HEK293T (cell line): ENCODE results near the gene AP3B1.

Experiments
- CTCF ChIA-PET: fragments of 350-600 bp; formaldehyde crosslinking; extraction: SDS; loops from one replicate; lab custom pipeline; 2021; ENCODE audit warnings: antibody characterized with exemption, inconsistent platforms; lab: Yijun Ruan, JAX
- POLR2A ChIA-PET: fragments of 350-600 bp; formaldehyde crosslinking; extraction: SDS; loops from one replicate; lab custom pipeline; 2020; ENCODE audit warnings: antibody characterized with exemption, inconsistent platforms; lab: Yijun Ruan, JAX
- DNase-seq: peaks from one replicate; pipeline ENCODE4 v3.0.0; 2012; ENCODE audit warnings: mixed read lengths; ENCODE audit errors: extremely low spot score
- ARNT ChIP-seq: fragments of 450-650 bp; IDR thresholded peaks from 2 replicates; pipeline ENCODE4 v1.6.1; 2017; ENCODE audit warnings: mild to moderate bottlenecking
- BHLHE40 ChIP-seq: fragments of 450-650 bp; IDR thresholded peaks from 2 replicates; pipeline ENCODE4 v1.6.1; 2016; ENCODE audit warnings: mild to moderate bottlenecking, moderate library complexity, borderline replicate concordance
- CTBP1 ChIP-seq: fragments of 450-650 bp; IDR thresholded peaks from 2 replicates; pipeline ENCODE4 v1.6.1; 2016; ENCODE audit warnings: borderline replicate concordance
- ELF4 ChIP-seq: fragments of 450-650 bp; IDR thresholded peaks from 2 replicates; pipeline ENCODE4 v1.6.1; 2017; ENCODE audit warnings: antibody characterized with exemption
- FOXA1 ChIP-seq: fragments of 450-650 bp; IDR thresholded peaks from 2 replicates; pipeline ENCODE4 v1.6.1; 2016; ENCODE audit warnings: mild to moderate bottlenecking
- FOXK2 ChIP-seq: fragments of 450-650 bp; IDR thresholded peaks from 2 replicates; pipeline ENCODE4 v1.6.1; 2016; ENCODE audit warnings: mild to moderate bottlenecking
- FOXM1 ChIP-seq: fragments of 450-650 bp; IDR thresholded peaks from 2 replicates; pipeline ENCODE4 v1.6.1; 2017; ENCODE audit warnings: mild to moderate bottlenecking, borderline replicate concordance
- HDGF ChIP-seq: fragments of 450-650 bp; IDR thresholded peaks from 2 replicates; pipeline ENCODE4 v1.6.1; 2017; ENCODE audit warnings: antibody characterized with exemption, borderline replicate concordance
- L3MBTL2 ChIP-seq: fragments of 450-650 bp; conservative IDR thresholded peaks from 2 replicates; pipeline ENCODE4 v1.6.1; 2016; ENCODE audit warnings: mild to moderate bottlenecking
- LEF1 ChIP-seq: fragments of 450-650 bp; IDR thresholded peaks from 2 replicates; pipeline ENCODE4 v1.6.1; 2017; ENCODE audit warnings: mild to moderate bottlenecking, borderline replicate concordance
- NFRKB ChIP-seq: fragments of 450-650 bp; IDR thresholded peaks from 2 replicates; pipeline ENCODE4 v1.6.1; 2016; ENCODE audit warnings: mild to moderate bottlenecking, moderate library complexity
- SP1 ChIP-seq: fragments of 450-650 bp; IDR thresholded peaks from 2 replicates; pipeline ENCODE4 v1.6.1; 2017
- SUZ12 ChIP-seq: fragments of 450-650 bp; IDR thresholded peaks from 2 replicates; pipeline ENCODE4 v1.6.1; 2016; ENCODE audit warnings: mild to moderate bottlenecking
- TARDBP ChIP-seq: fragments of 450-650 bp; IDR thresholded peaks from 2 replicates; pipeline ENCODE4 v1.6.1; 2016
- ZNF384 ChIP-seq: fragments of 450-650 bp; IDR thresholded peaks from 2 replicates; pipeline ENCODE4 v1.6.1; 2016
- TF ChIP-seq, protein P1 (sequence below): fragments of 450-650 bp; IDR thresholded peaks from 2 replicates; pipeline ENCODE4 v1.6.1; 2016

AP3B1 gene

DNA sequence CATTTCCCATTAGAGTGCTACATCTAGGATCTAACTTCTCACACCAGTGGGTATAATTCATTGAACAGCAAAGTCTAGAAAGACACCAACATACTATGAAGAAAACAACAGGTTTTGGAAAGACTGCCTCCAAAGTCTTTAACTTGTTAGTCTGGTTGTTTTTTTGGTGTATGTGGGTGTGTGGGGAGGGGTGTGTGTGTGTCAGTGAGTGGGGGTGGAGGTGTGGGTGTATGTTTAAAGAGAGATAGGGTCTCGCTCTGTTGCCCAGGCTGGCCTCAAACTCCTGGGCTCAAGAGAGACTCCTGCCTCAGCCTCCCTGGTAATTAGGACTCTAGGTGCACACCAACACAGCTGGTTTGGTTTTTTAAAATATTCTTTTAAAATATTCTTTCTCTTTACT is 59.7 kb downstream of the AP3B1 start:
- TF ChIP-seq ZNF384 (no peak), BHLHE40 (no peak), FOXA1 (no peak), TARDBP (no peak), SP1 (no peak), SUZ12 (no peak)
- CTCF ChIA-PET, result no interaction called here
- no peak for DNase-seq
- POLR2A ChIA-PET, result no interaction called here

DNA sequence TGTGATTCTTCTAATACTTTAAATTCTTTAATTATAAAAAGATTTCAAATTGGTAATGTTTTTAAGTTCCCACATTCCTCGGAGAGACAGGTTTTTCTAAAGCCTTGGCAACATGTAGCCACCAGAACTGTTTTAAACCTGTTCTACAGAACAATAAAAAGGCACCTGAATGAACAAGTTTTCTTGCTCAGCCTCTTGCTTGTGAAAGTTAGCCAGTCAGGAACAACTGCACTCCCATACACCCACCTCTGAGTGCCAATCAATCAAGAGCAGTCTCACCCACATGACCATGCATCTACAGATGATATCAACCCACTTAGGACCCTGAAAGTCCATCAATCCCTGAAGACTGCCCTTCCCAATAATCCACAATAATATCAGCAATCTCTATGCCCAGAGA is 62.3 kb downstream of the AP3B1 start:
- POLR2A ChIA-PET, result no interaction called here
- CTCF ChIA-PET, result no interaction called here
- no peak for TF ChIP-seq ELF4
- no peak for TF ChIP-seq FOXM1
- TF ChIP-seq L3MBTL2, result no peak
- TF ChIP-seq ARNT, result no peak
- no peak for TF ChIP-seq FOXA1
- DNase-seq, result no peak

DNA sequence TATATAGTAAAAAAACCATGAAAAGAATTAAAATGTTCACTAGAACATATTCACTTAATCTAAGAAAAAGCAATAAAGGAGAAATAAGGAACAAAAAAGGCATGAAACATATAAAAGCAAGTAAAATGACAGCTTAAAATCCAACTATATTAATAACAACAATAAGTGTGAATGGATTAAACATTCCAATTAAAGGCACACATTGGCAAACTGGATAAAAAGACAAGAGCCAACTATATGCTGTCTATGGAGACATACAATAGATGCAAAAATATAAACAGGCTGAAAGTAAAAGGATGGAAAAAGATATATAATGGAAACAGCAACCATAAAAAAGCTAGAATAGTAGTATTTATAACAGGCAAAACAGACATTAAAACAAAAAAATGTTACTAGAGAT is 70.1 kb downstream of the AP3B1 start:
- ChIA-PET POLR2A (no interaction called here), CTCF (no interaction called here)
- TF ChIP-seq FOXA1 (no peak), CTBP1 (no peak), TARDBP (no peak), SUZ12 (no peak), ZNF384 (no peak), FOXM1 (no peak), NFRKB (no peak), LEF1 (no peak), SP1 (no peak), L3MBTL2 (no peak), FOXK2 (no peak), HDGF (no peak)
- TF ChIP-seq, protein P1, sequence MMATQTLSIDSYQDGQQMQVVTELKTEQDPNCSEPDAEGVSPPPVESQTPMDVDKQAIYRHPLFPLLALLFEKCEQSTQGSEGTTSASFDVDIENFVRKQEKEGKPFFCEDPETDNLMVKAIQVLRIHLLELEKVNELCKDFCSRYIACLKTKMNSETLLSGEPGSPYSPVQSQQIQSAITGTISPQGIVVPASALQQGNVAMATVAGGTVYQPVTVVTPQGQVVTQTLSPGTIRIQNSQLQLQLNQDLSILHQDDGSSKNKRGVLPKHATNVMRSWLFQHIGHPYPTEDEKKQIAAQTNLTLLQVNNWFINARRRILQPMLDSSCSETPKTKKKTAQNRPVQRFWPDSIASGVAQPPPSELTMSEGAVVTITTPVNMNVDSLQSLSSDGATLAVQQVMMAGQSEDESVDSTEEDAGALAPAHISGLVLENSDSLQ, result no peak
- DNase-seq, result no peak

DNA sequence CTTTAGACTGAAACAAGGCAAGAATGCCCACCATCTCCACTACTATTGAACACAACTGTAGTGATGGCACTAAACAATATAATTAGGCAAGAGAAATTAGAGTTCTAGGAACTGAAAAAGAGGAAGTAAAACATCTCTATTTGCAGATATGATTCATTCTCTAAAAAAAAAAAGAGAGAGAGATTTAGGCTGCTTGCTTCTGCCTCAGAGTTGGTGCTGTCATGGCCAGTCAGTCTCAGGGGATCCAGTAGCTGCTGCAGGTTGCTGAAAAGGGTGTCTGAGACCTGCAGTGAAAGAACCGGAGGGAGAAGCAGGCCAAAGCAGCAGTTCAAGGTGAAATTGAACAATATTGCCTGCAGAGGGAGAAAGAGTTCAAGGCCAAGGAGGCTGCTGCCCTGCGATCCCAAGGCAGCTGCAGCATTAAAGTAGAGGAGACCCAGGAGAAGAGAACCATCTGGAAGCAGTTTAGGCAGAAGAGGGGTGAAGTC is 72.5 kb downstream of the AP3B1 start:
- POLR2A ChIA-PET, result no interaction called here
- CTCF ChIA-PET, result no interaction called here
- TF ChIP-seq FOXM1 (no peak), FOXA1 (no peak), SP1 (no peak), LEF1 (no peak), FOXK2 (no peak), L3MBTL2 (no peak), NFRKB (no peak), BHLHE40 (no peak), ARNT (no peak), HDGF (no peak), TARDBP (no peak), SUZ12 (no peak), ZNF384 (no peak), CTBP1 (no peak), ELF4 (no peak)
- TF ChIP-seq, protein P1, result no peak
- DNase-seq, result peak; percentile 14

DNA sequence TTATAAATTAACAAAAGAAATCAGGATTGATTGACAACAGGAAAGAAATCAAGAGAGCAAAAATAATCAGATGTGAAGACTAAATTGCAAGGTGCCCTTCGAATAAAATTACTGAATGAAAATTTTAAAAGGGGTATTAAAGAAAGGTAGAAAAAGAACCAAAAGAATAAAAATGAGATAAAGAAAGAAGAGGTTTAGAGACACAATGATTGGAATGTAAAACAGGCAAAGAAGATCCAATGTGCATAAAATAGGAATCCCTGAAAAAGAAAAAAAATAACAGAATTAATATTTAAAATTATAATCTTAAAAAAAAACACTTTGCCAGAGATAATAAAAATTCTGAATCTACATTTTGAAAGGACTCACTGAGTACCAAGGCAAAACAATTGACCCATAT is 73.0 kb downstream of the AP3B1 start:
- CTCF ChIA-PET, result no interaction called here
- TF ChIP-seq L3MBTL2 (no peak), BHLHE40 (no peak), HDGF (no peak), SUZ12 (no peak), CTBP1 (no peak), TARDBP (no peak)
- POLR2A ChIA-PET, result no interaction called here
- DNase-seq, result no peak

DNA sequence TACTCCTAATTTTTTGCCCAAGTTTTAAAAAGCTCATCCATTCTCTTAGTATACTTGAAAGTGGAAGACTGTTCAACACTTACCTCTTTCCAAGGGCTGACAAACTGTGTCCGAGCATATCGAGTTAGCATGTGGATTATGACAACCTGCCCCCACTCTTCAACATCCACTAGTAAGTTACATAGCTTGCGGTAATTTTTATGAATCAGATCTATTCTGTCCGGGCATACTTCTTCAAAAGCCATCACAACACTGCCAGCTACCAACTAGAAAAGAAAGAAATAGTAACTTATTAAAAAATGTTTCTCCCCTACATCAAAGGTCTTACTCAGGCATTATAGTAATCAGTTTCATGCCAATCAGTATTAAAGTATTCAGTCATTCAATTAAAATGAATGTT is 78.5 kb downstream of the AP3B1 start:
- no peak for TF ChIP-seq SP1
- no peak for TF ChIP-seq FOXM1
- ChIA-PET POLR2A (no interaction called here), CTCF (no interaction called here)
- DNase-seq, result no peak

DNA sequence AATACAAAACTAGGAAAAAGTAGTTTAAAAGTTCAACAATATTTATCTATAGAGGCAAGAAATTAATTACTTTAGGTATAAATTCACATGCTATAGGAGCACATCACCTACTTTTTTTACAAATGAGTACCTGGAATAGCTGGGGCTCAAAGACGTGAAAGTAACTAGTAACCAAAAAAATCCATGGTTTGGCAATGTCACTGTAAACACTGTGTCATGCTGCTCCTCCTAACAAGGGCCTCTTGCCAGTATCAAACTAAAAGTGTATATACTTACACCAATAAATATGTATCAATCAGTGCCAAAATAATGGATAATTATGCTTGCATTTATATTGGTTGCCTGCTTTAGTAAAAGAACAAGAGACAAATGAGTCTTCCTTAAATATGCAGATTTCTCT is 78.9 kb downstream of the AP3B1 start:
- DNase-seq, result no peak
- TF ChIP-seq ARNT, result no peak
- no peak for TF ChIP-seq L3MBTL2
- no peak for TF ChIP-seq TARDBP
- no peak for TF ChIP-seq FOXK2
- TF ChIP-seq ZNF384, result no peak
- no peak for TF ChIP-seq LEF1
- TF ChIP-seq HDGF, result no peak
- no peak for TF ChIP-seq NFRKB
- no peak for TF ChIP-seq SP1
- TF ChIP-seq BHLHE40, result no peak
- POLR2A ChIA-PET, result no interaction called here
- CTCF ChIA-PET, result no interaction called here

DNA sequence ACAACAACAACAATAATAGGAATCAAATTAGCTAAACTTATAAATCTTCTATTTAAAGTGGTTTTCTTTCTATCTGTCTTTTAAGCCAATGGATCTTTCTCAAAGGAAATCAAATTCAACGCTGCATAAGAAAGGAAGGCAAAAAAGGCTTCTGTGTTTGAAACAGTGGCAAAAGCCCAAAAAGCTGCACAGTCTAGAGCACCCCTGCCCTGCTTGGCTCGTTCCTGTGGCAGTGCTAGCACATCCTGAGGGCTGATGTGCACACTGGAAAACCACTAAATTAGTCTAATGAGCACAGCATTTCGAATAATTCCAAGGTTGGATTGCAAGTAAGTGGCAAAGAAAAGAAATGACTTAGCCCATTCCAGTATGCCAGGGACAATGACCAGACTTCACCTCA is 80.7 kb downstream of the AP3B1 start:
- ChIA-PET POLR2A (no interaction called here), CTCF (no interaction called here)
- TF ChIP-seq FOXA1, result no peak
- TF ChIP-seq FOXM1, result no peak
- TF ChIP-seq L3MBTL2, result no peak
- TF ChIP-seq NFRKB, result no peak
- TF ChIP-seq SUZ12, result no peak
- no peak for TF ChIP-seq FOXK2
- TF ChIP-seq TARDBP, result no peak
- TF ChIP-seq ZNF384, result no peak
- TF ChIP-seq CTBP1, result no peak
- TF ChIP-seq LEF1, result no peak
- TF ChIP-seq, protein P1, result no peak
- no peak for TF ChIP-seq ARNT
- no peak for TF ChIP-seq BHLHE40
- no peak for TF ChIP-seq SP1
- TF ChIP-seq ELF4, result no peak
- no peak for TF ChIP-seq HDGF
- DNase-seq, result no peak
